ENCODE data around the gene KCNE4.

- TF ChIP-seq CTCF (IDR thresholded peaks at IDR 0.05; ENCODE audit: low read depth, low read length) (no peak), MYC (IDR thresholded peaks at IDR 0.05; ENCODE audit: low read depth, low read length) (no peak)
These were observed 38.0 kb downstream of the KCNE4 start for GRCh38 chr2:223090039-223090438.

Measured in NB4 (cell line).